HepG2 (cell line): Measurements from ENCODE around the gene FOXA1. TPM values are rescaled to one million over a fixed set of nuclear protein-coding genes. Genes with fewer than 3 reads are reported as not detected.

Experiments used
- ELF4 ChIP-seq: sonication (generic); formaldehyde crosslinking; IDR thresholded peaks from 2 replicates; pipeline ENCODE4 v1.5.0; 2020; ENCODE audit warnings: missing genetic modification reagents, mild to moderate bottlenecking, moderate library complexity, borderline replicate concordance
- FOXA1 ChIP-seq, 2 experiments: fragments of 450-650 bp in 1 of 2; sonication (generic) in 1 of 2; formaldehyde crosslinking in 1 of 2; IDR thresholded peaks; 2 replicates each; pipeline versions ENCODE4 v1.4.0 to v1.6.1; 2016 to 2020; ENCODE audit warnings: missing genetic modification reagents in 1 of 2
- HHEX ChIP-seq: IDR thresholded peaks from 2 replicates; pipeline ENCODE4 v1.6.1; 2016; ENCODE audit warnings: control low read depth
- HIVEP1 ChIP-seq: sonication (generic); formaldehyde crosslinking; IDR thresholded peaks from 2 replicates; pipeline ENCODE4 v1.4.0; 2020; ENCODE audit warnings: mild to moderate bottlenecking, missing genetic modification reagents
- MED13 ChIP-seq: sonication (generic); formaldehyde crosslinking; IDR thresholded peaks from 2 replicates; pipeline ENCODE4 v1.5.0; 2020; ENCODE audit warnings: missing genetic modification reagents
- MEF2D ChIP-seq: sonication (generic); formaldehyde crosslinking; IDR thresholded peaks from 2 replicates; pipeline ENCODE4 v1.5.1; 2020; ENCODE audit warnings: mild to moderate bottlenecking, missing genetic modification reagents
- MEIS1 ChIP-seq: sonication (generic); formaldehyde crosslinking; IDR thresholded peaks from 2 replicates; pipeline ENCODE4 v1.9.0; 2021; ENCODE audit warnings: mild to moderate bottlenecking, missing genetic modification reagents, moderate library complexity, borderline replicate concordance
- PLSCR1 ChIP-seq: sonication (generic); formaldehyde crosslinking; IDR thresholded peaks from 2 replicates; pipeline ENCODE4 v1.5.0; 2020; ENCODE audit warnings: missing genetic modification reagents, mild to moderate bottlenecking, borderline replicate concordance
- SMAD1 ChIP-seq: sonication (generic); formaldehyde crosslinking; IDR thresholded peaks from 2 replicates; pipeline ENCODE4 v1.4.0; 2020; ENCODE audit warnings: missing genetic modification reagents, low read depth, mild to moderate bottlenecking, borderline replicate concordance
- SNAPC4 ChIP-seq: sonication (generic); formaldehyde crosslinking; IDR thresholded peaks from 2 replicates; pipeline ENCODE4 v1.4.0; 2020; ENCODE audit warnings: mild to moderate bottlenecking, missing genetic modification reagents
- SRSF9 ChIP-seq: fragments of 200-400 bp; formaldehyde crosslinking; IDR thresholded peaks from 2 replicates; pipeline ENCODE4 v1.6.1; 2018; ENCODE audit warnings: borderline replicate concordance, mild to moderate bottlenecking, low read depth, low read length; ENCODE audit not compliant: insufficient read depth, poor library complexity, severe bottlenecking
- TCF7L2 ChIP-seq: IDR thresholded peaks from 2 replicates; pipeline ENCODE4 v1.6.1; 2011; ENCODE audit warnings: mild to moderate bottlenecking, low read depth, low read length, moderate library complexity
- ZBTB38 ChIP-seq: sonication (generic); formaldehyde crosslinking; IDR thresholded peaks from 2 replicates; pipeline ENCODE4 v1.5.1; 2020; ENCODE audit warnings: mild to moderate bottlenecking, missing genetic modification reagents
- ZBTB46 ChIP-seq: sonication (generic); formaldehyde crosslinking; IDR thresholded peaks from 2 replicates; pipeline ENCODE4 v1.4.0; 2020; ENCODE audit warnings: mild to moderate bottlenecking, missing genetic modification reagents, borderline replicate concordance
- ZNF12 ChIP-seq: sonication (generic); formaldehyde crosslinking; IDR thresholded peaks from 2 replicates; pipeline ENCODE4 v1.5.0; 2020; ENCODE audit warnings: missing genetic modification reagents
- ZNF331 ChIP-seq: sonication (generic); formaldehyde crosslinking; IDR thresholded peaks from 2 replicates; pipeline ENCODE4 v1.4.0; 2020; ENCODE audit warnings: missing genetic modification reagents
- ZNF343 ChIP-seq: sonication (generic); formaldehyde crosslinking; IDR thresholded peaks from 2 replicates; pipeline ENCODE4 v1.4.0; 2020; ENCODE audit warnings: mild to moderate bottlenecking, missing genetic modification reagents
- ZNF567 ChIP-seq: sonication (generic); formaldehyde crosslinking; IDR thresholded peaks from 2 replicates; pipeline ENCODE4 v1.8.1; 2023; ENCODE audit warnings: mild to moderate bottlenecking, missing genetic modification reagents, borderline replicate concordance
- ZNF724P ChIP-seq: sonication (generic); formaldehyde crosslinking; IDR thresholded peaks from 2 replicates; pipeline ENCODE4 v1.8.0; 2022; ENCODE audit warnings: missing genetic modification reagents, borderline replicate concordance
- ZNF740 ChIP-seq: sonication (generic); formaldehyde crosslinking; IDR thresholded peaks from 2 replicates; pipeline ENCODE4 v1.4.0; 2020; ENCODE audit warnings: missing genetic modification reagents
- polyA plus RNA-seq, 8 experiments: library from polyadenylated mRNA; depleted of rRNA in 3 of 8; stranded (reverse) in 7 of 8; unstranded in 1 of 8; fragments of >200 nt; fragmentation: Illumina TruSeq in 4 of 8; extraction: Trizol in 4 of 8; gene quantifications; 2 replicates each; pipeline versions ENCODE4 v1.2.1 to v1.2.3, GENCODE V29; 2011 to 2016; ENCODE audit warnings: low read depth in 4 of 8, missing spikeins in 1 of 8, mixed read lengths in 1 of 8; ENCODE audit not compliant: insufficient read depth in 1 of 8
- total RNA-seq, 5 experiments: library from RNA; depleted of rRNA; stranded (reverse); fragments of >200 nt; fragmentation: Illumina TruSeq; extraction: Trizol; gene quantifications; 2 replicates each; pipeline ENCODE4 v1.2.3, GENCODE V29; 2016; ENCODE audit warnings: low read depth in 1 of 5

FOXA1 gene
- total and polyA plus RNA-seq, 2 of the 13 experiments (the other 11 are each of a cell fraction or from before 2014, with no cell fraction given): 43.4 to 58.6 TPM

GRCh38 chr14:37616853-37617252 is 21.8 kb upstream of the FOXA1 start (continued):
- TF ChIP-seq SNAPC4: no peak
- TF ChIP-seq MEF2D (CRISPR knock-in tag): no peak
- no peak for TF ChIP-seq HIVEP1 (CRISPR knock-in tag)
- no peak for TF ChIP-seq ZNF740
- TF ChIP-seq MED13 (CRISPR knock-in tag): 0 out of 2 replicates have a peak, but pooled peaks have one; percentile 48
- TF ChIP-seq ZNF12 (CRISPR knock-in tag): 0 out of 2 replicates have a peak, but pooled peaks have one; percentile 32
- TF ChIP-seq ZBTB46 (CRISPR knock-in tag): no peak
- TF ChIP-seq MEIS1 (CRISPR knock-in tag): no peak
- peak; percentile 43; the same call in 1 of the 2 replicates for TF ChIP-seq ZNF331
- no peak for TF ChIP-seq ZNF567
- no peak for TF ChIP-seq ZNF343
- no peak for TF ChIP-seq HHEX (CRISPR knock-in tag)
- TF ChIP-seq ZNF724P (CRISPR knock-in tag): no peak
- TF ChIP-seq ZBTB38 (CRISPR knock-in tag): no peak
- no peak for TF ChIP-seq ELF4
- TF ChIP-seq SRSF9: no peak
- no peak for TF ChIP-seq PLSCR1 (CRISPR knock-in tag)
- no peak for TF ChIP-seq FOXA1 (IDR thresholded peaks at IDR 0.05)
- no peak for TF ChIP-seq FOXA1 (CRISPR knock-in tag; IDR thresholded peaks at IDR 0.05)
- no peak for TF ChIP-seq SMAD1 (CRISPR knock-in tag)
- no peak for TF ChIP-seq TCF7L2
